Type B pancreatic cell (in vitro differentiated cells): ENCODE data around the gene MTIF2. TPM values are rescaled to one million over a fixed set of nuclear protein-coding genes. Genes with fewer than 3 reads are reported as not detected.
"Not testable (repeated sequence)": the region's sequence is repeated elsewhere in the genome, so short reads cannot be mapped to it uniquely, and the experiment has no call there.

Source experiments
- DNase-seq: peaks from one replicate; pipeline ENCODE4 v3.0.0; 2021; ENCODE audit warnings: mixed read lengths; ENCODE audit not compliant: unreplicated experiment; ENCODE audit errors: extremely low spot score
- H3K27ac Mint-ChIP-seq: 2 replicates; pipeline ENCODE4 v1.8.0; 2021; ENCODE audit warnings: mild to moderate bottlenecking, mixed read lengths
- H3K27me3 Mint-ChIP-seq: 2 replicates; pipeline ENCODE4 v1.8.0; 2021; ENCODE audit warnings: mixed read lengths
- H3K36me3 Mint-ChIP-seq: 2 replicates; pipeline ENCODE4 v1.8.0; 2021; ENCODE audit warnings: mixed read lengths
- H3K4me1 Mint-ChIP-seq: one replicate; pipeline ENCODE4 v1.8.0; 2021; ENCODE audit warnings: mixed read lengths; ENCODE audit not compliant: unreplicated experiment
- H3K4me3 Mint-ChIP-seq: 2 replicates; pipeline ENCODE4 v1.8.0; 2021; ENCODE audit warnings: mild to moderate bottlenecking, mixed read lengths
- H3K9me3 Mint-ChIP-seq: 2 replicates; pipeline ENCODE4 v1.8.0; 2021; ENCODE audit warnings: mixed read lengths
- CTCF ChIP-seq: fragments of 200-600 bp; sonication (generic); conservative IDR thresholded peaks from 2 replicates; pipeline ENCODE4 v1.5.0; 2021; ENCODE audit warnings: antibody characterized with exemption, mild to moderate bottlenecking
- total RNA-seq: library from RNA; stranded (reverse); gene quantifications from 2 replicates; pipeline ENCODE4 v1.2.1, GENCODE V29; 2021; ENCODE audit warnings: low replicate concordance

The MTIF2 gene
- total RNA-seq, 1 donor from 2014 or later = 33.2 TPM

DNA sequence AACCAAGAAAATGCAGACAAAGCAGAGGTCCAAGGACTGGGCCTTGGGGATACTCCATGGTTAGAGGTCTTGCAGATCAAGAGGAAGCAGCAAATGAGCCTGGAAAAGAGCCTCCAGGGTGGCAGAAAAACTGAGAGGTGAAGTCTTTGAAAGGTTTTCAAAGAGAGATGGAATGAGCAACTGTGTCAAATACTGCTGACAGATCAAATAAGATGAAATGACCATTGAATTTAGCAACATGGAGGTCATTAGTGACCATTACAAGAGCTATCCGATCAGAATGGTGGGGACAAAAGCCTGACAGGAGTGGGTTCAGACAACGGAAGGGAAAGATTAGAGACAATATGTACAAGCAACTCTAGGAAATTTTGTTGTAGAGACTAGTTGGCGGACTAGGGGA lies 38.5 kb downstream of the MTIF2 start:
- Mint-ChIP-seq H3K27ac (peak overlapping the region; percentile 94), H3K9me3 (no peaks in the 10 kb centered on the region), H3K4me3 (peak overlapping the region; percentile 94), H3K36me3 (peaks cover 25% of the 10 kb centered on the region), H3K27me3 (no peaks in the 10 kb centered on the region), H3K4me1 (peaks cover 33% of the 10 kb centered on the region)
- no peak for TF ChIP-seq CTCF
- DNase-seq = no peak

- Mint-ChIP-seq H3K27ac (peak overlapping the region; percentile 26), H3K27me3 (no peaks in the 10 kb centered on the region), H3K4me1 (peaks cover 33% of the 10 kb centered on the region), H3K9me3 (no peaks in the 10 kb centered on the region), H3K4me3 (peak overlapping the region; percentile 48), H3K36me3 (peaks cover 18% of the 10 kb centered on the region)
- no peak for TF ChIP-seq CTCF
- no peak for DNase-seq
Observed at GRCh38 chr2:55229221-55229620, 39.8 kb downstream of the MTIF2 start.

GRCh38 chr2:55228226-55228563 lies 40.8 kb downstream of the MTIF2 start:
- no peak overlapping the region for H3K27ac Mint-ChIP-seq
- H3K9me3 Mint-ChIP-seq = no peaks in the 10 kb centered on the region
- H3K36me3 Mint-ChIP-seq = peaks cover 15% of the 10 kb centered on the region
- no peak for TF ChIP-seq CTCF
- H3K4me1 Mint-ChIP-seq = peaks cover 30% of the 10 kb centered on the region
- H3K27me3 Mint-ChIP-seq = no peaks in the 10 kb centered on the region
- peak overlapping the region; percentile 0 for H3K4me3 Mint-ChIP-seq
- no peak for DNase-seq

DNA sequence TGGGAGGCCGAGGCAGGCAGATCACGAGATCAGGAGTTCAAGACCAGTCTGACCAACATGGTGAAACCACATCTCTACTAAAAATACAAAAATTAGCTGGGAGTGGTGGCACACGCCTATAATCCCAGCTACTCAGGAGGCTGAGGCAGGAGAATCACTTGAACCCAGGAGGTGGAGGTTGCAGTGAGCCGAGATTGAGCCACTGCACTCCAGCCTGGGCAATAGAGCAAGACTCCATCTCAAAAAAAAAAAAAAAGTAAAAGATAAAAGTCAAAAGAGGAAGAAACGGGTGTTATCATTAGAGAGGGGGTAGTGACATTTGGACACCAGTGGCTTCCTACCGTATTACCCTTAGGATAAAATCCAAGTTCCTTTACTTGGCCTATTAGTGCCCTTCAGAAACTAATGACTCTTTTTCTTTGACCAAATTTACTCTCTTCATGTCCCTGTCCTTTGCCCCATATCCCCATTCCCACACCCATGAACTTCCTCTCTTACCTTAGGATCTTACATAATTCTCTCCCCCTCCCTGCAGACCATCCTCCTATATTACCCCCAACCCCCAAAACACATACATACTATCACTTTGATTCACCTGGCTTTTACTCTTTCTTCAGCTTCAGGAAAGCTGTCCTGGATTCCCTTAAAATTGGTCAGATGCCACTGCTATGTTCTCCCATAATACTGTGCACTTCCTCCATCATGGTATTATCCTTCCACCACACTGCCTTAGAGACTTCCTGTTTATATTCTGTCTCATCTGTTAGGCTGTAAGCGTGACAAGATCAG lies 41.4 kb downstream of the MTIF2 start:
- H3K9me3 Mint-ChIP-seq, DNase-seq, H3K27me3 Mint-ChIP-seq, H3K27ac Mint-ChIP-seq: not testable (repeated sequence)
- peaks cover 14% of the 10 kb centered on the region for H3K36me3 Mint-ChIP-seq
- H3K4me3 Mint-ChIP-seq = peak overlapping the region; percentile 0
- peaks cover 33% of the 10 kb centered on the region for H3K4me1 Mint-ChIP-seq

GRCh38 chr2:55225481-55226020 lies 43.5 kb downstream of the MTIF2 start:
- H3K27ac Mint-ChIP-seq = no peak overlapping the region
- H3K9me3 Mint-ChIP-seq = no peaks in the 10 kb centered on the region
- H3K4me1 Mint-ChIP-seq = peaks cover 26% of the 10 kb centered on the region
- no peak for DNase-seq
- H3K4me3 Mint-ChIP-seq = no peak overlapping the region
- TF ChIP-seq CTCF = no peak
- no peaks in the 10 kb centered on the region for H3K27me3 Mint-ChIP-seq
- peaks cover 19% of the 10 kb centered on the region for H3K36me3 Mint-ChIP-seq

DNA sequence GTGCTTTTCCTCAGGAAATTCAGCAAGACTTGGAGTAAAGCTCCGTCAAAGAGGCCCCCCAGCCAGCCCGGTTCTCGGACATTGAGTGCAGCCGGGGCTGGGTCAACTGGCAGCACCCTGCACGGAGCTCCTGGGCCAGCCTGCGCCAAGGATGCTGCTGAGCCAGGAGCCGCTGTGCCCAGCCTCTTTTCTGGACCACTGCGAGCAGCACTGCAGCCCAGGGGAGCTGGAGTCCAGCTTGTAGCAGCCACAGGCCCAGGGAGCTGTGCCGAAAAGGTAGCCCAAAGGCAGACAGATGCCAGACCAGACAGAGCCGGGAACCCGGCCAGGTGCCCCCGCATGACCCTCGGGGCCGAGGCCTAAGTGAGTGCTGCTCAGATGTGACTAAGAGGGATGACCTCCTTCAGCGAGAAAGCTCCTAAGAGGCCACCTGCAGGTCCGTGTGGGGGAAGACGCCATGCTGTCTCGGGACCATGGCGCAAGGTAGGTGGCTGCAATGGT lies 44.2 kb downstream of the MTIF2 start:
- DNase-seq = no peak
- no peaks in the 10 kb centered on the region for H3K9me3 Mint-ChIP-seq
- TF ChIP-seq CTCF = no peak
- peaks cover 20% of the 10 kb centered on the region for H3K4me1 Mint-ChIP-seq
- H3K36me3 Mint-ChIP-seq = peaks cover 19% of the 10 kb centered on the region
- no peak overlapping the region for H3K4me3 Mint-ChIP-seq
- no peak overlapping the region for H3K27ac Mint-ChIP-seq
- no peaks in the 10 kb centered on the region for H3K27me3 Mint-ChIP-seq
